ENCODE results near the gene ZFC3H1.

DNA sequence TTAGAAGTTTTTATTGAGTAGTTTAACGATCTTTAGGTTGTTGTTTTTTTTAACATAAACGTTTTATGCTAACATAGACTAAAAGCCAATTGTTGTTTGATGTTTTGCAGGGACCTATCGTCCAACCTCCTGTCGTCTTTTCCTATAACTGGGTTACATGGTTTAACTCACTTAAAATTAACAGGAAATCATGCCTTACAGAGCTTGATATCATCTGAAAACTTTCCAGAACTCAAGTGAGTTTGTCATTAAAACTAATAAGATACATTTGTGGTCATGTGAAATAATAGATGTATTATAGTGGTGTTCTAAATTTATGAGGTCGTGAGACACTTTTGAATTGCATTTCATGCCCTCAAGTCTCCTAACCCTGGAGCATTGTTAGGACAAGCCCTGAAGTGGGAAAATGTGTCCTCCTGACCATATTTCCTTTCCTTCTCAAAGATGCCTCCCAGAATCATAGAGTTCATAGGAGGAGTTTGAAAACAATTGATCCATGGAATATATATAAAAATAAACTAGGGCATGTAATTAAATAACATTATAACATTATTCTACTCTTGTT, 84.9 kb downstream of the ZFC3H1 start:
- TF ChIP-seq CTCF (IDR thresholded peaks at IDR 0.05; ENCODE audit: insufficient read depth, low read length, poor library complexity, severe bottlenecking) (no peak), EZH2phosphoT487 (conservative IDR thresholded peaks at IDR 0.05; ENCODE audit: low read length) (no peak)
